Endodermal cell (in vitro differentiated cells): ENCODE measurements around the gene CAB39. TPM values are rescaled to one million over a fixed set of nuclear protein-coding genes. Genes with fewer than 3 reads are reported as not detected.

Experiments
- DNase-seq: peaks from one replicate; pipeline ENCODE4 v3.0.0-alpha.2; 2017
- H3K27ac ChIP-seq: 2 replicates; pipeline ENCODE4 v1.5.1; 2013; ENCODE audit warnings: mild to moderate bottlenecking, low read depth, low read length, moderate library complexity
- H3K27me3 ChIP-seq: 2 replicates; pipeline ENCODE4 v1.6.1; 2013; ENCODE audit warnings: mild to moderate bottlenecking, low read length, moderate library complexity; ENCODE audit not compliant: insufficient read depth, control insufficient read depth, poor library complexity, severe bottlenecking
- H3K36me3 ChIP-seq: 2 replicates; pipeline ENCODE4 v1.7.0; 2013; ENCODE audit warnings: mild to moderate bottlenecking, low read length, moderate library complexity; ENCODE audit not compliant: control insufficient read depth, insufficient read depth
- H3K4me1 ChIP-seq: one replicate; pipeline ENCODE4 v1.7.0; 2013; ENCODE audit warnings: low read length; ENCODE audit not compliant: control insufficient read depth, insufficient read depth
- H3K4me3 ChIP-seq: 2 replicates; pipeline ENCODE4 v1.5.1; 2013; ENCODE audit warnings: mild to moderate bottlenecking, low read length, moderate library complexity
- H3K9ac ChIP-seq: 2 replicates; pipeline ENCODE4 v1.6.1; 2013; ENCODE audit warnings: mild to moderate bottlenecking, low read length, moderate library complexity; ENCODE audit not compliant: poor library complexity, severe bottlenecking; ENCODE audit errors: extremely low read depth
- H3K9me3 ChIP-seq: 2 replicates; pipeline ENCODE4 v1.6.1; 2013; ENCODE audit warnings: mild to moderate bottlenecking, low read length, moderate library complexity; ENCODE audit not compliant: control insufficient read depth
- H3K27ac Mint-ChIP-seq: 2 replicates; pipeline ENCODE4 v1.8.0; 2020; ENCODE audit warnings: mixed read lengths
- H3K27me3 Mint-ChIP-seq: 2 replicates; pipeline ENCODE4 v1.8.0; 2021; ENCODE audit warnings: mild to moderate bottlenecking, mixed read lengths; ENCODE audit not compliant: insufficient read depth
- H3K36me3 Mint-ChIP-seq: 2 replicates; pipeline ENCODE4 v1.8.0; 2020; ENCODE audit warnings: low read depth, mixed read lengths
- H3K4me1 Mint-ChIP-seq: 2 replicates; pipeline ENCODE4 v1.8.0; 2020; ENCODE audit warnings: mixed read lengths
- H3K4me3 Mint-ChIP-seq: 2 replicates; pipeline ENCODE4 v1.8.0; 2020; ENCODE audit warnings: mild to moderate bottlenecking, moderate library complexity, mixed read lengths
- H3K9me3 Mint-ChIP-seq: 2 replicates; pipeline ENCODE4 v1.8.0; 2020; ENCODE audit warnings: mild to moderate bottlenecking, mixed read lengths
- WGBS, 2 experiments: methylation state at CpG; one replicate each; pipeline versions ENCODE4 v1.1.5 to v1.1.7; 2013; ENCODE audit warnings: missing lambda C conversion rate in 2 of 2, mixed read lengths in 1 of 2; ENCODE audit not compliant: insufficient coverage in 1 of 2, insufficient read length in 1 of 2; 5-methylcytosine and 5-hydroxymethylcytosine counted together
- total RNA-seq, 2 donors: library from RNA; stranded (reverse); fragmentation: NEBNext Ultra II Directional in 1 of 2; extraction: Animal tissue kit (Norgen Biotek cat#: 25700) in 1 of 2; gene quantifications; 2 replicates in 1 of 2; 3 replicates in 1 of 2; pipeline ENCODE4 v1.2.1, GENCODE V29; 2021
- TF ChIP-seq, protein P1 (sequence below): fragments of 200-600 bp; sonication (generic); conservative IDR thresholded peaks from 2 replicates; pipeline ENCODE4 v1.5.0; 2021; ENCODE audit warnings: antibody characterized with exemption, mild to moderate bottlenecking

CAB39 gene
- total RNA-seq, 2 donors from 2014 or later: 41.4 to 48.4 TPM

DNA sequence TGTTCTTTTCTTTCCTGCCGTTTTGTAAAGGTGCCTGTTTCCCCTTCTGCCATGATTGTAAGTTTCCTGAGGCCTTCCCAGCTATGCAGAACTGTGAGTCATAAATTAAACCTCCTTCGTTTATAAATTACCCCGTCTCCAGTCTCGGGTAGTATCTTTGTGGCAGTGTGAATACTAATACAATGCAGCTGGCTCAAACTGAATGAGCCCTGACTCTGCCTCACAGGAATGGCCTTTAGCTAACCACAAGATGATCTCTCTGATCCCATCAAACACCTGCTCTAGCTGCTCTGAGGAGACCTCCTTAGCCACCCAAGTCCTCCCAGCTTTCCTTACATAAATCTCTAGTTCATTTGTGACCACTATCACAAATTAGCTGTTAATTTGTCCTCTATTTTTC is 41.5 kb upstream of the CAB39 start:
- Histone ChIP-seq H3K36me3 (no peaks in the 10 kb centered on the region), H3K9ac (no peak overlapping the region), H3K4me3 (no peak overlapping the region), H3K9me3 (no peaks in the 10 kb centered on the region), H3K4me1 (peaks cover 6% of the 10 kb centered on the region), H3K27me3 (no peaks in the 10 kb centered on the region), H3K27ac (no peak overlapping the region)
- Mint-ChIP-seq H3K36me3 (no peaks in the 10 kb centered on the region), H3K27ac (no peak overlapping the region), H3K9me3 (no peaks in the 10 kb centered on the region), H3K27me3 (peaks cover 21% of the 10 kb centered on the region), H3K4me3 (no peak overlapping the region), H3K4me1 (peaks cover 38% of the 10 kb centered on the region)
- TF ChIP-seq, protein P1, sequence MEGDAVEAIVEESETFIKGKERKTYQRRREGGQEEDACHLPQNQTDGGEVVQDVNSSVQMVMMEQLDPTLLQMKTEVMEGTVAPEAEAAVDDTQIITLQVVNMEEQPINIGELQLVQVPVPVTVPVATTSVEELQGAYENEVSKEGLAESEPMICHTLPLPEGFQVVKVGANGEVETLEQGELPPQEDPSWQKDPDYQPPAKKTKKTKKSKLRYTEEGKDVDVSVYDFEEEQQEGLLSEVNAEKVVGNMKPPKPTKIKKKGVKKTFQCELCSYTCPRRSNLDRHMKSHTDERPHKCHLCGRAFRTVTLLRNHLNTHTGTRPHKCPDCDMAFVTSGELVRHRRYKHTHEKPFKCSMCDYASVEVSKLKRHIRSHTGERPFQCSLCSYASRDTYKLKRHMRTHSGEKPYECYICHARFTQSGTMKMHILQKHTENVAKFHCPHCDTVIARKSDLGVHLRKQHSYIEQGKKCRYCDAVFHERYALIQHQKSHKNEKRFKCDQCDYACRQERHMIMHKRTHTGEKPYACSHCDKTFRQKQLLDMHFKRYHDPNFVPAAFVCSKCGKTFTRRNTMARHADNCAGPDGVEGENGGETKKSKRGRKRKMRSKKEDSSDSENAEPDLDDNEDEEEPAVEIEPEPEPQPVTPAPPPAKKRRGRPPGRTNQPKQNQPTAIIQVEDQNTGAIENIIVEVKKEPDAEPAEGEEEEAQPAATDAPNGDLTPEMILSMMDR: no peak
- DNase-seq: peak; percentile 41
- 80 to 83% methylated on average over 4 of the region's 4 CpGs for WGBS, 2 experiments

DNA sequence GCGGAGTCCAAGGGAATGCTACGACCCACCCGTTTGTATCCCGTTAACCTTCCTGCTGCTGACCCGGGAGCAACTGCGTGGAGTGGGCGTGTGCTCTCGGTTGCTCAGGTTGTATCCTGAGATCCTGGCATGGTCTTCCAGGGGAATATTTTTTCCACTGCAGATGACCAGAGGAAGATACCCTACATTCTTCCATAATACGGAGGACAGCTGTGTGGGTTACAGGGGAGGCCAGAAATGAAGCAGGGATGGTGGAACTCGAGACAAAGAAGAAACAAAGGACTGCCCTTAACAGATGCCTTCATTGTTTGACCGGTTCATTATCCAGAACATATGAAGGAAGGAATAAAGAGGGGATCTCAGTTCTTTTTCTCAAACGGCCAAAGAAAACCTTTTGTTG is 39.8 kb upstream of the CAB39 start:
- Histone ChIP-seq H3K4me1 (no peaks in the 10 kb centered on the region), H3K4me3 (no peak overlapping the region), H3K27me3 (no peaks in the 10 kb centered on the region), H3K9me3 (peaks cover 2% of the 10 kb centered on the region), H3K36me3 (no peaks in the 10 kb centered on the region), H3K27ac (no peak overlapping the region), H3K9ac (no peak overlapping the region)
- Mint-ChIP-seq H3K27me3 (peaks cover 15% of the 10 kb centered on the region), H3K4me3 (no peak overlapping the region), H3K4me1 (peaks cover 24% of the 10 kb centered on the region), H3K9me3 (peaks cover 5% of the 10 kb centered on the region), H3K36me3 (no peaks in the 10 kb centered on the region), H3K27ac (no peak overlapping the region)
- 93 to 95% methylated on average over 11 to 12 of the region's 12 CpGs for WGBS, 2 experiments
- TF ChIP-seq, protein P1: no peak
- peak; percentile 14 for DNase-seq

- 95 to 100% methylated on average over 2 of the region's 2 CpGs for WGBS, 2 experiments
- Mint-ChIP-seq H3K9me3 (peaks cover 13% of the 10 kb centered on the region), H3K36me3 (no peaks in the 10 kb centered on the region), H3K4me3 (no peak overlapping the region), H3K27ac (no peak overlapping the region), H3K27me3 (peaks cover under 1% of the 10 kb centered on the region), H3K4me1 (peaks cover 14% of the 10 kb centered on the region)
- Histone ChIP-seq H3K27ac (no peak overlapping the region), H3K27me3 (no peaks in the 10 kb centered on the region), H3K9ac (no peak overlapping the region), H3K4me3 (no peak overlapping the region), H3K36me3 (no peaks in the 10 kb centered on the region), H3K4me1 (no peaks in the 10 kb centered on the region), H3K9me3 (peaks cover 8% of the 10 kb centered on the region)
- peak; percentile 32 for DNase-seq
- TF ChIP-seq, protein P1: no peak
These were observed 38.2 kb upstream of the CAB39 start for GRCh38 chr2:230674401-230674800.
